H1 (cell line): ENCODE results near the gene TAGLN3. TPM values are rescaled to one million over a fixed set of nuclear protein-coding genes. Genes with fewer than 3 reads are reported as not detected.
A peak's percentile ranks its signal among the peaks of the same experiment; 100 is the strongest.

Experiments used
- CTCF ChIA-PET: fragments of 300-600 bp; sonication (Branson Sonifier 250); formaldehyde crosslinking; loops from one replicate; lab custom pipeline; 2021; ENCODE audit not compliant: partially characterized antibody; lab: Charles Lee
- POLR2A ChIA-PET: fragments of 300-600 bp; sonication (Branson Sonifier 250); formaldehyde crosslinking; loops from one replicate; lab custom pipeline; 2021; ENCODE audit warnings: inconsistent platforms; ENCODE audit not compliant: partially characterized antibody; lab: Charles Lee
- DNase-seq, 2 experiments: peaks; one replicate each; pipeline versions ENCODE4 v3.0.0 to v3.0.0-alpha.2; 2010 to 2022; ENCODE audit warnings: low spot score in 2 of 2, low read depth in 1 of 2, mixed read lengths in 1 of 2
- FAIRE-seq: peaks from 2 replicates; lab custom pipeline; 2011; peaks lifted over from hg19 to GRCh38; lab: Jason Lieb, UNC
- H2AFZ ChIP-seq: 2 replicates; pipeline ENCODE4 v1.8.1; 2012; ENCODE audit warnings: low read length, inconsistent platforms
- H2AK5ac ChIP-seq: 2 replicates; pipeline ENCODE4 v1.6.1; 2013; ENCODE audit warnings: low read depth, low read length
- H2BK120ac ChIP-seq: replicated peaks from 2 replicates; pipeline ENCODE3; 2013; ENCODE audit warnings: low read depth, low read length, inconsistent platforms
- H2BK12ac ChIP-seq: 2 replicates; pipeline ENCODE4 v1.6.1; 2013; ENCODE audit warnings: low read depth, low read length
- H2BK15ac ChIP-seq: 2 replicates; pipeline ENCODE4 v1.6.1; 2013; ENCODE audit warnings: low read length
- H2BK20ac ChIP-seq: 2 replicates; pipeline ENCODE4 v1.6.1; 2013; ENCODE audit warnings: low read length
- H2BK5ac ChIP-seq: 2 replicates; pipeline ENCODE4 v1.6.1; 2013; ENCODE audit warnings: low read depth, low read length
- H3K14ac ChIP-seq: 2 replicates; pipeline ENCODE4 v1.6.1; 2013; ENCODE audit warnings: inconsistent platforms; ENCODE audit not compliant: insufficient read length
- H3K18ac ChIP-seq: 2 replicates; pipeline ENCODE4 v1.6.1; 2013; ENCODE audit warnings: low read length; ENCODE audit errors: extremely low read depth
- H3K23ac ChIP-seq: 2 replicates; pipeline ENCODE4 v1.6.1; 2013; ENCODE audit warnings: inconsistent platforms; ENCODE audit not compliant: insufficient read length
- H3K23me2 ChIP-seq: 2 replicates; pipeline ENCODE4 v1.6.1; 2013; ENCODE audit warnings: low read depth, low read length
- H3K27ac ChIP-seq: 2 replicates; pipeline ENCODE4 v1.6.1; 2011; ENCODE audit warnings: low read depth, low read length, inconsistent platforms
- H3K27me3 ChIP-seq, 4 experiments: replicated peaks in 1 of 4; 1 replicate in 1 of 4; 2 replicates in 3 of 4; pipeline versions ENCODE4 v1.6.1 to v1.8.1; 2011 to 2013; ENCODE audit warnings: low read length in 3 of 4, mild to moderate bottlenecking in 3 of 4, inconsistent platforms in 2 of 4, mixed read lengths in 2 of 4, moderate library complexity in 1 of 4; ENCODE audit not compliant: control insufficient read depth in 3 of 4, insufficient read depth in 3 of 4; ENCODE audit errors: extremely low read depth in 1 of 4
- H3K36me3 ChIP-seq, 4 experiments: 2 replicates each; pipeline versions ENCODE4 v1.6.1 to v1.8.1; 2011 to 2013; ENCODE audit warnings: mild to moderate bottlenecking in 4 of 4, low read length in 3 of 4, moderate library complexity in 2 of 4, control low read depth in 1 of 4, inconsistent platforms in 1 of 4; ENCODE audit not compliant: insufficient read depth in 4 of 4, control insufficient read depth in 2 of 4
- H3K4ac ChIP-seq: replicated peaks from 2 replicates; pipeline ENCODE3; 2013; ENCODE audit warnings: low read length, low read depth, mixed read lengths, inconsistent platforms; ENCODE audit not compliant: insufficient read length
- H3K4me1 ChIP-seq, 4 experiments: replicated peaks in 1 of 4; 1 replicate in 1 of 4; 2 replicates in 3 of 4; pipeline versions ENCODE4 v1.6.1 to v1.8.1; 2011 to 2013; ENCODE audit warnings: low read length in 3 of 4, inconsistent platforms in 2 of 4, mixed read lengths in 1 of 4; ENCODE audit not compliant: insufficient read depth in 4 of 4, control insufficient read depth in 3 of 4
- H3K4me2 ChIP-seq, 2 experiments: 2 replicates each; pipeline versions ENCODE4 v1.6.1 to v1.8.1; 2011 to 2013; ENCODE audit warnings: low read depth in 2 of 2, low read length in 2 of 2, control low read depth in 1 of 2, inconsistent platforms in 1 of 2, mild to moderate bottlenecking in 1 of 2; ENCODE audit not compliant: insufficient read depth in 1 of 2
- H3K4me3 ChIP-seq, 4 experiments: fragments of 200-600, 300-600 bp in 1 of 4; sonication (generic), shearing (Covaris generic), sonication (Bioruptor Twin) in 1 of 4; 2 replicates each; pipeline versions ENCODE4 v1.5.1 to v1.8.1; 2011 to 2016; ENCODE audit warnings: low read length in 4 of 4, low read depth in 3 of 4, control low read depth in 2 of 4, inconsistent platforms in 2 of 4, mild to moderate bottlenecking in 2 of 4, mixed read lengths in 1 of 4, moderate library complexity in 1 of 4; ENCODE audit not compliant: insufficient read depth in 2 of 4; ENCODE audit errors: extremely low read depth in 1 of 4
- H3K56ac ChIP-seq: replicated peaks from 2 replicates; pipeline ENCODE3; 2013; ENCODE audit warnings: low read depth, mild to moderate bottlenecking, mixed read lengths, low read length, inconsistent platforms; ENCODE audit not compliant: insufficient read length
- H3K79me1 ChIP-seq: 2 replicates; pipeline ENCODE4 v1.6.1; 2013; ENCODE audit warnings: low read depth, low read length, control low read depth
- H3K79me2 ChIP-seq, 2 experiments: 2 replicates each; pipeline versions ENCODE4 v1.6.1 to v1.8.1; 2012 to 2013; ENCODE audit warnings: low read length in 2 of 2, mild to moderate bottlenecking in 2 of 2, inconsistent platforms in 1 of 2; ENCODE audit not compliant: insufficient read depth in 2 of 2, control insufficient read depth in 1 of 2
- H3K9ac ChIP-seq, 4 experiments: replicated peaks in 1 of 4; 1 replicate in 1 of 4; 2 replicates in 3 of 4; pipeline versions ENCODE4 v1.6.1 to v1.8.1; 2011 to 2013; ENCODE audit warnings: low read depth in 3 of 4, low read length in 3 of 4, control low read depth in 2 of 4, mild to moderate bottlenecking in 2 of 4, moderate library complexity in 2 of 4, inconsistent platforms in 1 of 4; ENCODE audit errors: extremely low read depth in 1 of 4
- H3K9me3 ChIP-seq, 2 experiments: 2 replicates each; pipeline versions ENCODE4 v1.6.1 to v1.8.1; 2012 to 2013; ENCODE audit warnings: mild to moderate bottlenecking in 2 of 2, moderate library complexity in 2 of 2, control low read depth in 1 of 2, inconsistent platforms in 1 of 2, low read depth in 1 of 2, low read length in 1 of 2, mixed read lengths in 1 of 2; ENCODE audit not compliant: insufficient read depth in 2 of 2
- H4K20me1 ChIP-seq, 2 experiments: replicated peaks in 1 of 2; 2 replicates each; pipeline versions ENCODE3 to v1.8.1; 2011 to 2013; ENCODE audit warnings: inconsistent platforms in 2 of 2, low read length in 2 of 2, mild to moderate bottlenecking in 1 of 2; ENCODE audit not compliant: insufficient read depth in 2 of 2, control insufficient read depth in 1 of 2
- H4K5ac ChIP-seq: 2 replicates; pipeline ENCODE4 v1.6.1; 2013; ENCODE audit warnings: low read length, low read depth, mixed read lengths, inconsistent platforms; ENCODE audit not compliant: insufficient read length
- H4K8ac ChIP-seq: 2 replicates; pipeline ENCODE4 v1.8.0; 2013; ENCODE audit warnings: mild to moderate bottlenecking, moderate library complexity, low read length, inconsistent platforms; ENCODE audit not compliant: insufficient read depth; ENCODE audit errors: extremely low read depth
- H4K91ac ChIP-seq: replicated peaks from 2 replicates; pipeline ENCODE3; 2013; ENCODE audit warnings: low read length, mixed read lengths, inconsistent platforms; ENCODE audit not compliant: insufficient read length
- E2F6 ChIP-seq: IDR thresholded peaks from 2 replicates; pipeline ENCODE4 v1.6.1; 2012; ENCODE audit warnings: inconsistent platforms
- EGR1 ChIP-seq: IDR thresholded peaks from 2 replicates; pipeline ENCODE4 v1.6.1; 2011; ENCODE audit warnings: low read depth, low read length, borderline replicate concordance
- GABPA ChIP-seq: IDR thresholded peaks from 2 replicates; pipeline ENCODE4 v1.6.1; 2011; ENCODE audit warnings: mild to moderate bottlenecking, low read length, moderate library complexity, borderline replicate concordance; ENCODE audit not compliant: insufficient read depth
- POU5F1 ChIP-seq: IDR thresholded peaks from 2 replicates; pipeline ENCODE4 v1.6.1; 2011; ENCODE audit warnings: low read depth, mild to moderate bottlenecking, low read length, moderate library complexity
- RXRA ChIP-seq: IDR thresholded peaks from 2 replicates; pipeline ENCODE4 v1.6.1; 2011; ENCODE audit warnings: low read depth, mild to moderate bottlenecking, low read length, moderate library complexity; ENCODE audit not compliant: insufficient read depth
- SIX5 ChIP-seq: IDR thresholded peaks from 2 replicates; pipeline ENCODE4 v1.6.1; 2011; ENCODE audit warnings: mild to moderate bottlenecking, low read depth, low read length
- SP4 ChIP-seq: IDR thresholded peaks from 2 replicates; pipeline ENCODE4 v1.6.1; 2012; ENCODE audit warnings: low read length, inconsistent platforms
- TAF1 ChIP-seq: IDR thresholded peaks from 2 replicates; pipeline ENCODE4 v1.6.1; 2011; ENCODE audit warnings: mild to moderate bottlenecking, low read depth, low read length
- ZNF274 ChIP-seq: IDR thresholded peaks from 2 replicates; pipeline ENCODE4 v1.7.0; 2012; ENCODE audit warnings: low read length, borderline replicate concordance; ENCODE audit errors: extremely low read depth
- WGBS, 2 experiments: shearing (Covaris generic) in 1 of 2; methylation state at CpG; one replicate each; pipeline versions ENCODE4 v1.1.6 to v1.1.7; 2013 to 2015; ENCODE audit warnings: low lambda C conversion rate in 2 of 2, mixed read lengths in 2 of 2, inconsistent platforms in 1 of 2, low coverage in 1 of 2, missing lambda C conversion rate in 1 of 2; ENCODE audit not compliant: insufficient replicate concordance in 2 of 2, insufficient coverage in 1 of 2, insufficient read length in 1 of 2; ENCODE audit errors: extremely low coverage in 1 of 2, missing lambda C conversion rate in 1 of 2; 5-methylcytosine and 5-hydroxymethylcytosine counted together
- polyA plus RNA-seq, 7 experiments: library from polyadenylated mRNA; depleted of rRNA in 3 of 7; stranded (reverse) in 5 of 7; unstranded in 2 of 7; fragments of >200 nt in 5 of 7; fragments of 200-250 nt in 2 of 7; gene quantifications; 1 replicate in 5 of 7; 2 replicates in 1 of 7; 4 replicates in 1 of 7; pipeline versions ENCODE4 v1.2.1 to v1.2.3, GENCODE V29; 2011 to 2013; ENCODE audit warnings: missing spikeins in 2 of 7, mixed read lengths in 2 of 7
- total RNA-seq: library from RNA; stranded (reverse); fragmentation: NEBNext Ultra II Directional; extraction: Animal tissue kit (Norgen Biotek cat#: 25700); gene quantifications from 2 replicates; pipeline ENCODE4 v1.2.1, GENCODE V29; 2021

The TAGLN3 gene
- total and polyA plus RNA-seq, 2 of the 8 experiments (the other 6 are each of a cell fraction or from before 2014, with no cell fraction given) = 6.3 to 7.5 TPM

GRCh38 chr3:112042842-112043280, 44.1 kb downstream of the TAGLN3 start:
- no peak overlapping the region for H2AFZ ChIP-seq
- POLR2A ChIA-PET = no interaction called here
- CTCF ChIA-PET = interaction anchor here (0.6 to 5.6 kb wide), 30 partner anchors 10 to 519 kb away, joined by 3 to 47 read pairs (median 4); partner anchors contain the start of gene TMPRSS7

More at GRCh38 chr3:112042842-112043280, 44.1 kb downstream of the TAGLN3 start:
- H3K4ac ChIP-seq = no peak overlapping the region
- no peak overlapping the region for H2BK5ac ChIP-seq
- no peak overlapping the region for H3K23ac ChIP-seq
- H3K14ac ChIP-seq = no peak overlapping the region
- no peaks in the 10 kb centered on the region for H3K79me2 ChIP-seq
- H2BK20ac ChIP-seq = no peak overlapping the region; the same call in 1 of the 2 replicates
- no peak overlapping the region for H3K27ac ChIP-seq
- H3K4me2 ChIP-seq = no peak overlapping the region
- H3K79me1 ChIP-seq = no peaks in the 10 kb centered on the region
- H3K36me3 ChIP-seq = no peaks in the 10 kb centered on the region
- no peak overlapping the region for H2BK12ac ChIP-seq
- 0 out of 2 replicates have a peak overlapping the region, but pooled peaks have one; percentile 4 for H2AK5ac ChIP-seq
- H3K23me2 ChIP-seq = no peaks in the 10 kb centered on the region
- no peaks in the 10 kb centered on the region for H4K20me1 ChIP-seq
- no peak overlapping the region for H4K91ac ChIP-seq
- no peaks in the 10 kb centered on the region for H3K27me3 ChIP-seq
- H3K9me3 ChIP-seq = no peaks in the 10 kb centered on the region; a peak in 1 of 4 replicates
- 88% methylated on average over 6 of the region's 6 CpGs; no CpG with 5 or more reads in 1 of the 2 experiments for WGBS, 2 experiments
- H3K9ac ChIP-seq = no peak overlapping the region
- H2BK120ac ChIP-seq = no peak overlapping the region
- H4K5ac ChIP-seq = no peak overlapping the region
- no peak for FAIRE-seq
- H3K4me3 ChIP-seq = no peak overlapping the region
- peak overlapping the region; percentile 10; the same call in 1 of the 2 replicates for H2BK15ac ChIP-seq
- TF ChIP-seq E2F6 (no peak), SIX5 (no peak), TAF1 (no peak), RXRA (no peak), SP4 (no peak), GABPA (no peak), ZNF274 (no peak), EGR1 (no peak), POU5F1 (no peak)
- no peak for DNase-seq
- H3K56ac ChIP-seq = no peak overlapping the region
- H3K18ac ChIP-seq = no peak overlapping the region
- H3K4me1 ChIP-seq = peaks cover 0 to 3% (median 0%) of the 10 kb centered on the region in 4 experiments; a peak in 3 of 7 replicates
- H4K8ac ChIP-seq = no peak overlapping the region
